IPS-18c (cell line): ENCODE data around the gene CRACDL.
"Not testable (repeated sequence)": the region's sequence is repeated elsewhere in the genome, so short reads cannot be mapped to it uniquely, and the experiment has no call there.

Experiments
- H3K4me3 ChIP-seq: 2 replicates; pipeline ENCODE4 v1.7.0; 2013; ENCODE audit warnings: low read depth, mild to moderate bottlenecking, low read length, moderate library complexity; ENCODE audit not compliant: insufficient read depth
- H3K9me3 ChIP-seq: one replicate; pipeline ENCODE4 v1.6.1; 2013; ENCODE audit warnings: mild to moderate bottlenecking, low read length, moderate library complexity; ENCODE audit not compliant: control insufficient read depth, insufficient read depth

CRACDL gene

GRCh38 chr2:98912221-98912851 lies 23.7 kb downstream of the CRACDL start:
- no peaks in the 10 kb centered on the region for H3K9me3 ChIP-seq
- no peak overlapping the region for H3K4me3 ChIP-seq

DNA sequence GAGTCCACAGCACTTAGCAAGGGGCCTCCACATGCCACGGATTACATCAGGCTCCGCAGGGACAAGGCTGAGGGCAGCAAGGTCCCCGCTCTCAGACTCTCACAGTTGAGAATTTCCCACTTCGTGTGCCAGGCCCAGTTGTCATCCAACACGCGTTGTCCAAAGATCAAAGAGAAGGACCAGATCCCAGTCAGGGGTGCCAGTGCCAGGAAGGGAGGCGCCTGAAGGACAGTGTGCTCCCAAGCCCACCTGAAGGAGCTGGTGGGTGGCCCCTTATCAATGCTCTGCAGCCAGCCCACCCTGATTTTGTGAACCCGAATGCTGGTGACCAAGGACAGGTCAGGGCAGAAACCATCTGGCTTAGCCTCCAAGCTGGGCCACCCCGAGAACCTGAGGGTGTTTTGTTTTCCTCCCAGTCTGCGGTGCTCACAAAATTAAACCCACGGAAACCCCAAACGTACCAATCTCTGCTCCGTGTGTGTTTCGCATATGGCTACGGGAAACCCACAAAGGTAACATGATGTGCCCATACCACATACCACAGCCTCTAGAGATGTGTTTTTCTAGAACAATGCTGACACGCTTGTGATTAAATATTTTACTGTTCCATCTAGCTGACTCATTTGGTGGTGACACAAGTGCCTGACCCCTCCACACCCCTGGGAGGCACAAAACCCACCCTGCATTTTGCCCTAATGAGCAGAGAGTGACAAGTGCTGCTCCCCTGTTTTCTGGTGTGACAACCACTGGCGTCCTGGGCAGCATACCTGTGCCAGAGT lies 24.5 kb downstream of the CRACDL start:
- H3K4me3 ChIP-seq: no peak overlapping the region

DNA sequence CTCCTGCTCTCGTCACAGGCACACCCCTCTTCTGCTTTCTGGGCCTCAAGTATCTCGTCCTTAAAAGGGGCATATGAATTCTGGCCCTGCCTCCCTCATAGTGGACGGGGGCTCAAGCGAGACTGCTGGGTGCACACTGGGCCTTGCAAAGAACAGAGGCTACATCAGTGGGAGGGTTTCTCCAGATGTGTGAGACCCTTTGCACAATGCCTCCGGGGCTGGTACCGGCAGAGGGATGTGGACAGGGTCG lies 25.0 kb downstream of the CRACDL start:
- Histone ChIP-seq H3K4me3 (no peak overlapping the region), H3K9me3 (no peaks in the 10 kb centered on the region)

More for the DNA sequence above, 24.5 kb downstream of the CRACDL start:
- no peaks in the 10 kb centered on the region for H3K9me3 ChIP-seq

DNA sequence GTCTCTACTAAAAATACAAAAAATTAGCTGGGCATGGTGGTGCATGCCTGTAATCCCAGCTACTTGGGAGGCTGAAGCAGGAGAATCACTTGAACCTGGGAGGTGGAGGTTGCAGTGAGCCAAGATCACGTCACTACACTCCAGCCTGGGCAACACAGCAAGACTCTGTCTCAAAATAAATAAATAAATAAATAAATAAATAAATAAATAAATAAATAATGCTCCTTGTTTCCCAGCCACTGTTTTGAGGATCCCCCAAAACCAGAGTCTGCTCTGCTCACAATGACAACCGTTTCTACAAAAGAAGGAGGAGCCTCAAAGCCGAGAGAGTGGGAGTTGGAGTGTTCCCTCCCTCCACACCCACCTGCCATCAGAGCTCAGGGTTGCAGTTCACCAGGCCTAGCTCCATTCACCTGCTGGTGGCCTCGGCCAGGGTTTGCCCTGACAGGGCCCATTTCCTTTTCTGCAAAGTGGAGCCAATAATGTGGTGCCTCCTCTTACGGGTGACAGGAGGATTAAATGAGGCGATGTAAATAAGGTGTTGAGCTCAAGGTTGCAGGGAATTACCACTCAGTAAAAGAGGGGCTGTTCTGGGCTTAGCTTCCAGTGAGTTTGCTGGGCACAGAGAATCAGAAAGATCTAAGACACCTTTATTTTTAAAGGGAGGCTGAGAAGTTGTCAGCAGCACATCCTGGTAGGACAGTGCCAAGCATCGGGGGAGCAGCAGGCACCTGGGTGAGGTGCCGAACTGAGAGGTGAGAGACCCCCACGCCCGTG lies 25.5 kb downstream of the CRACDL start:
- peaks cover 2% of the 10 kb centered on the region for H3K9me3 ChIP-seq

DNA sequence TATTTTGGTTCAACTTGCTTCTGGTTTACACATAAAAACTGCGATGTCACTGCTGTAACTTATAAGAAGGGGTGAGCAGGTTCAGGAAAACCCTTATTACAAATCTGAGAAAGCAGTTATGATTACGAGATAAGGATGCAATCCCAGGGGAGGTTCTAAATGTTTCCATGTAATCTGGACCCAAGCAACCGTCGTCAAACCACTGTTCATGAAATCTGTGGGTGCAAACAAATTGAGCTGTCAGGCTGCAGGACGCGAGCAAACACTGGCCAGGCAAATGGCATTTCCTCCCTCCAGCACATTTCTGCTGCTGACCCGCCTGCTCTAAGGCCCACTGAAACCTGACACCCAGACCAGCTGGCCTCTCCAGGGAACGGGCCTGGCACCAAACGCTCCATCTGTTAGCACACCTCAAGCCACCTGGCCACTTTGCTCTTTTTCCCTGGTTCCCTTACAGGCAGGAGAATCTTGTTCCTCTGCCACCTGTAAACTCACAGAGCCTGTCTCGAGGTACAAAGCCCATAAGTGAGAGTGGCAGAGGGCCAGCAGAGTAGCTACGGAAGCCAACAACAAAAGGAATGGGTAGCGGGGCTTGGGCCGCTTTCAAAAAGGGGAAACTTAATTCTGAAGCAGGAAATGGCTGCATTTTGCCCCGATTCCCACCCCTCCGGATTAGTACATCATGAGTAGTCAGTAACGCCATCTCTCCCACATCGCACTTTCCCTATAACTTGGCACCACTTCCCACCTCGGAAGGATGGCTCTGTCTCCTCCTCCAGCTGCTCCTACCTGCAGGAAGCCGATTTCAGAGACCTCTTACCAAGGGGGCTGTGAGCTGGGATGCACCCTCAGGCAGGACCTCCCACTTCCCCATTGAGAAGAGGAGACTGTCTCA lies 26.5 kb downstream of the CRACDL start:
- Histone ChIP-seq H3K4me3 (no peak overlapping the region), H3K9me3 (peaks cover 2% of the 10 kb centered on the region)

More for the DNA sequence above, 25.5 kb downstream of the CRACDL start:
- H3K4me3 ChIP-seq: no peak overlapping the region

DNA sequence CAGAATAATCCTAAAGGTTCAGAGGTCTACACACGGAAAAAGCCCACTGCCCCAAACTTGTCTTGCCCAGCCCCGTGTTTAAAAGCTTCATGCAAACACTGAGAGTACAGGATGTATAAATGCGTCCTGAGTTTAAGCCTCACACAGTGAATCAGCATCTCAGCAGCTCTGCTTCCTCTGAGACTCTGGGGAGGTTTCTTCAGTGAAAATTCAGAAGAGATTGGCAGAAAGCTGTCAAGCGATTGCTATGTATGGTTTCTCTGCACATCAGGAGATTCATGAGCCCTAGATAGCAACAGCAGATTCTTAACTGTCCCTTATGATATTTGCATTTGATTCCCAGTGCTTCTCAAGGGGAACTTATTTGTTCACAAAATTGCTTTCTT lies 27.1 kb downstream of the CRACDL start:
- Histone ChIP-seq H3K9me3 (peaks cover 2% of the 10 kb centered on the region), H3K4me3 (no peak overlapping the region)

- Histone ChIP-seq H3K9me3 (peaks cover 2% of the 10 kb centered on the region), H3K4me3 (no peak overlapping the region)
Measured at GRCh38 chr2:98907966-98908905, 27.8 kb downstream of the CRACDL start.

GRCh38 chr2:98907385-98907784 lies 28.6 kb downstream of the CRACDL start:
- Histone ChIP-seq H3K4me3 (no peak overlapping the region), H3K9me3 (peaks cover 2% of the 10 kb centered on the region)

GRCh38 chr2:98903767-98904485 lies 32.1 kb downstream of the CRACDL start:
- no peak overlapping the region for H3K4me3 ChIP-seq
- peaks cover 2% of the 10 kb centered on the region for H3K9me3 ChIP-seq

GRCh38 chr2:98903064-98903355 lies 33.0 kb downstream of the CRACDL start:
- Histone ChIP-seq H3K9me3 (peaks cover 2% of the 10 kb centered on the region), H3K4me3 (no peak overlapping the region)

GRCh38 chr2:98902209-98903063 lies 33.6 kb downstream of the CRACDL start:
- Histone ChIP-seq H3K4me3 (no peak overlapping the region), H3K9me3 (peaks cover 2% of the 10 kb centered on the region)

DNA sequence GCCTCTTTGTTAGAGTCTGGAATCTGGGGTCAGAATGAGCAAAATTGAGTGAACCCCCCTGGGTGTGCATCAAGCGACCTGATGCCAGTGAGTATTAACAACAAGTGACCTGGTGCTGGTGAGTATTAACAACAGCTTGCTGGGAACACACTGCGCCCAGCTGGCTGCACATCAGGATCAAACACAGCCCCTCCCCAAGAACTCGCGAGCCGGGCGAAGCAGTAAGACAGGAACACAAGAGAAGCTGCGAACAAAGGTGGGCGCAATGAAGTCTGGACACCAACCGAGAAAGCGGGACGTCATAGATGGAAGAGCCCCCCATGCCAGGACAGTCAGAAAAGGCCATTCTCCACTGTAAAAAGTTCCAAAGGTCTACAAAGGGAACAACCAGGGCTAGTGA lies 34.3 kb downstream of the CRACDL start:
- Histone ChIP-seq H3K4me3 (no peak overlapping the region), H3K9me3 (peaks cover 2% of the 10 kb centered on the region)

GRCh38 chr2:98901291-98901690 lies 34.7 kb downstream of the CRACDL start:
- H3K9me3 ChIP-seq: peaks cover 2% of the 10 kb centered on the region
- H3K4me3 ChIP-seq: no peak overlapping the region

DNA sequence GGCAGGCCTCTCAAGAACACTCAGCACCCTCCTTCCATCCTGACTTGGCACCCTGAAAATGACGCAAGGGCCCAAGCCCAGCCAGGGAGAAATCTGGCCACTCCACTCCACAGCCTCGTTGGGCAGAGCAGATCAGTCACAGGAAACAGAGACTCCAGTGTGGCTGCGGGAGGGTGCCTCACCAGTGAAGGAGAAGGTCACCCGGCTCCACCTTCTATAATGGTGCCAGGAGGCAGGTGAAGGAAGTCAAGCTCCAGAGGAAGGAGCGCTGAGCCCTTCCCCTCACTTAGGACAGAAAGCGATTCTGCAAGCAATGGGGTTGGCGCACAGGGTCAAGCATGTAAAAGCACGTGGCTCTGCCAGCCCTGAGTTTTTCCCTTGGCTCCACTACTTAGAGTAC lies 35.3 kb downstream of the CRACDL start:
- H3K9me3 ChIP-seq: peaks cover 1% of the 10 kb centered on the region
- no peak overlapping the region for H3K4me3 ChIP-seq

- not testable (repeated sequence) for H3K9me3 ChIP-seq, H3K4me3 ChIP-seq
Measured at GRCh38 chr2:98899703-98900078, 36.3 kb downstream of the CRACDL start.
